Astrocyte (in vitro differentiated cells and primary cell): ENCODE data around the gene ZCWPW1. TPM values are rescaled to one million over a fixed set of nuclear protein-coding genes. Genes with fewer than 3 reads are reported as not detected.
A peak's percentile ranks its signal among the peaks of the same experiment; 100 is the strongest.

ENCODE experiments used
- DNase-seq: peaks from one replicate; pipeline ENCODE4 v3.0.0-alpha.2; 2010; ENCODE audit warnings: low read depth
- FAIRE-seq: peaks from 2 replicates; lab custom pipeline; 2011; peaks lifted over from hg19 to GRCh38; lab: Jason Lieb, UNC
- H2AFZ ChIP-seq: 2 replicates; pipeline ENCODE4 v1.6.0; 2012; ENCODE audit warnings: low read depth, low read length, inconsistent platforms
- H3K27ac ChIP-seq: 2 replicates; pipeline ENCODE4 v1.5.1; 2011; ENCODE audit warnings: low read depth, low read length, inconsistent platforms
- H3K27me3 ChIP-seq: 2 replicates; pipeline ENCODE4 v1.6.0; 2011; ENCODE audit warnings: low read length, inconsistent platforms; ENCODE audit not compliant: insufficient read depth
- H3K36me3 ChIP-seq: 2 replicates; pipeline ENCODE4 v1.5.1; 2011; ENCODE audit warnings: low read length, inconsistent platforms; ENCODE audit not compliant: insufficient read depth
- H3K4me1 ChIP-seq: 2 replicates; pipeline ENCODE4 v1.5.1; 2011; ENCODE audit warnings: low read length, inconsistent platforms; ENCODE audit not compliant: insufficient read depth
- H3K4me2 ChIP-seq: 2 replicates; pipeline ENCODE4 v1.6.0; 2012; ENCODE audit warnings: low read length, inconsistent platforms
- H3K4me3 ChIP-seq: 2 replicates; pipeline ENCODE4 v1.5.1; 2011; ENCODE audit warnings: low read depth, mild to moderate bottlenecking, low read length, inconsistent platforms; ENCODE audit not compliant: insufficient read depth
- H3K79me2 ChIP-seq: 2 replicates; pipeline ENCODE4 v1.6.0; 2012; ENCODE audit warnings: mild to moderate bottlenecking, low read length, inconsistent platforms; ENCODE audit not compliant: insufficient read depth
- H3K9ac ChIP-seq: 2 replicates; pipeline ENCODE4 v1.6.0; 2012; ENCODE audit warnings: mild to moderate bottlenecking, low read length, inconsistent platforms
- H3K9me3 ChIP-seq: 2 replicates; pipeline ENCODE4 v1.5.1; 2012; ENCODE audit warnings: low read depth, mild to moderate bottlenecking, low read length, inconsistent platforms; ENCODE audit not compliant: insufficient read depth
- H4K20me1 ChIP-seq: 2 replicates; pipeline ENCODE4 v1.6.0; 2012; ENCODE audit warnings: low read length, inconsistent platforms; ENCODE audit not compliant: insufficient read depth
- H3K27ac Mint-ChIP-seq: one replicate; pipeline ENCODE4 v1.8.0; 2021; ENCODE audit warnings: mild to moderate bottlenecking, mixed read lengths; ENCODE audit not compliant: unreplicated experiment
- H3K27me3 Mint-ChIP-seq: one replicate; pipeline ENCODE4 v1.8.0; 2021; ENCODE audit warnings: low read depth, mixed read lengths; ENCODE audit not compliant: unreplicated experiment
- H3K36me3 Mint-ChIP-seq: one replicate; pipeline ENCODE4 v1.8.0; 2021; ENCODE audit warnings: low read depth, mixed read lengths; ENCODE audit not compliant: unreplicated experiment
- H3K4me1 Mint-ChIP-seq: one replicate; pipeline ENCODE4 v1.8.0; 2021; ENCODE audit warnings: low read depth, mixed read lengths; ENCODE audit not compliant: unreplicated experiment
- H3K4me3 Mint-ChIP-seq: one replicate; pipeline ENCODE4 v1.8.0; 2021; ENCODE audit warnings: mild to moderate bottlenecking, moderate library complexity, mixed read lengths; ENCODE audit not compliant: unreplicated experiment
- H3K9me3 Mint-ChIP-seq: one replicate; pipeline ENCODE4 v1.8.0; 2021; ENCODE audit warnings: mild to moderate bottlenecking, mixed read lengths; ENCODE audit not compliant: unreplicated experiment
- EZH2 ChIP-seq: IDR thresholded peaks from 2 replicates; pipeline ENCODE4 v1.6.1; 2012; ENCODE audit warnings: mild to moderate bottlenecking, low read length, inconsistent platforms; ENCODE audit not compliant: insufficient read depth
- total RNA-seq: library from RNA; stranded (reverse); gene quantifications from 2 replicates; pipeline ENCODE4 v1.2.1, GENCODE V29; 2021
- TF ChIP-seq, protein P1 (sequence below): IDR thresholded peaks from 2 replicates; pipeline ENCODE4 v1.5.1; 2011; ENCODE audit warnings: low read depth, mild to moderate bottlenecking, inconsistent platforms, low read length, moderate library complexity; ENCODE audit not compliant: insufficient read depth

ZCWPW1 gene
- total RNA-seq, 1 donor from 2014 or later: 2.6 TPM

DNA sequence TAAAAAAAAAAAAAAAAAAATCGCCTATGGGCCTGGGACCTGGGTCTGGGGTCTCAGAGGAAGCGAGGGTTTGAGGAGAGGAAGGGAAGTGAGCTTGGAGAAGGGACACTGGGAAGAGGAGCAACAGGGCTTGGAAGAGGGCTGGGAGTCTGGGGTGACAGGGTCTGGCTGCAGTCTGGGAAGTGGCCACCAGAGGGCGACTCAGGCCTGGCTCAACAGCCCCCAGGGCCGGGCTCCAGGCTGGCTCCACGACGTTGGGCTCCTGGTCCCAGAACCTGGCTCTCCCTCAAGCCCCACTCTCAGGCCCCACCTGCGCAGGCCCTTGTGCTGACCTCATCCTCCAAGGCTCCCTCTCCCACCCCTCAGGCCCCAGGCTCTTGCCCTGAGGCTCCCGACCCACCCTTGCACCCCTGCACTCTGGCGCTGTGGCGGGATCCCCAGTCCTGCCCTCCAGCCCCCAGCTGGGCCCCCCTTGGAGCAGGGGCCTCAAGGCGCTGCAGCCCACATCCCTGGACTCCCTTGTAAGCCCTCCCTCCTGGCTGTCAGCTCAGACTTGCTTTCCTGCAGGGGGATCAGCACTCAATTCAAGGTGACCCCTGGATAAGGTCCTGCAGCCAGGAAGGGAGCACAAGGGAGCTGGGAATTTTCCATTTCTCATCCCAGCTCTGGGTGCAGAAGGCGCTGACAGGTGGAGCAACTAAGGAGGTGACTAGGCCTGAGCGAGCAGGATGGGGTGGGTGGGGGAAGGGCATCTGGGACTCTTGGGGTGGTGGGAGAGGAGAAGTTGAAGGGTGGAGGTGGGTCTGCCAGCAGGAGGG is 40.9 kb upstream of the ZCWPW1 start:
- Histone ChIP-seq H3K27ac (no peak overlapping the region), H3K4me2 (no peak overlapping the region), H3K9ac (no peak overlapping the region), H4K20me1 (peaks cover 44% of the 10 kb centered on the region), H3K4me1 (peaks cover 7% of the 10 kb centered on the region), H3K27me3 (no peaks in the 10 kb centered on the region), H3K36me3 (no peaks in the 10 kb centered on the region), H2AFZ (no peak overlapping the region), H3K4me3 (no peak overlapping the region), H3K79me2 (no peaks in the 10 kb centered on the region), H3K9me3 (no peaks in the 10 kb centered on the region)
- no peak overlapping the region for H3K4me3 Mint-ChIP-seq
- H3K27me3 Mint-ChIP-seq: no peaks in the 10 kb centered on the region
- FAIRE-seq (no peak), DNase-seq (no peak)
- peaks cover 2% of the 10 kb centered on the region for H3K4me1 Mint-ChIP-seq
- H3K9me3 Mint-ChIP-seq: no peaks in the 10 kb centered on the region
- no peak overlapping the region for H3K27ac Mint-ChIP-seq
- H3K36me3 Mint-ChIP-seq: peaks cover 7% of the 10 kb centered on the region
- TF ChIP-seq, protein P1, sequence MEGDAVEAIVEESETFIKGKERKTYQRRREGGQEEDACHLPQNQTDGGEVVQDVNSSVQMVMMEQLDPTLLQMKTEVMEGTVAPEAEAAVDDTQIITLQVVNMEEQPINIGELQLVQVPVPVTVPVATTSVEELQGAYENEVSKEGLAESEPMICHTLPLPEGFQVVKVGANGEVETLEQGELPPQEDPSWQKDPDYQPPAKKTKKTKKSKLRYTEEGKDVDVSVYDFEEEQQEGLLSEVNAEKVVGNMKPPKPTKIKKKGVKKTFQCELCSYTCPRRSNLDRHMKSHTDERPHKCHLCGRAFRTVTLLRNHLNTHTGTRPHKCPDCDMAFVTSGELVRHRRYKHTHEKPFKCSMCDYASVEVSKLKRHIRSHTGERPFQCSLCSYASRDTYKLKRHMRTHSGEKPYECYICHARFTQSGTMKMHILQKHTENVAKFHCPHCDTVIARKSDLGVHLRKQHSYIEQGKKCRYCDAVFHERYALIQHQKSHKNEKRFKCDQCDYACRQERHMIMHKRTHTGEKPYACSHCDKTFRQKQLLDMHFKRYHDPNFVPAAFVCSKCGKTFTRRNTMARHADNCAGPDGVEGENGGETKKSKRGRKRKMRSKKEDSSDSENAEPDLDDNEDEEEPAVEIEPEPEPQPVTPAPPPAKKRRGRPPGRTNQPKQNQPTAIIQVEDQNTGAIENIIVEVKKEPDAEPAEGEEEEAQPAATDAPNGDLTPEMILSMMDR: peak; percentile 85
- TF ChIP-seq EZH2: no peak

DNA sequence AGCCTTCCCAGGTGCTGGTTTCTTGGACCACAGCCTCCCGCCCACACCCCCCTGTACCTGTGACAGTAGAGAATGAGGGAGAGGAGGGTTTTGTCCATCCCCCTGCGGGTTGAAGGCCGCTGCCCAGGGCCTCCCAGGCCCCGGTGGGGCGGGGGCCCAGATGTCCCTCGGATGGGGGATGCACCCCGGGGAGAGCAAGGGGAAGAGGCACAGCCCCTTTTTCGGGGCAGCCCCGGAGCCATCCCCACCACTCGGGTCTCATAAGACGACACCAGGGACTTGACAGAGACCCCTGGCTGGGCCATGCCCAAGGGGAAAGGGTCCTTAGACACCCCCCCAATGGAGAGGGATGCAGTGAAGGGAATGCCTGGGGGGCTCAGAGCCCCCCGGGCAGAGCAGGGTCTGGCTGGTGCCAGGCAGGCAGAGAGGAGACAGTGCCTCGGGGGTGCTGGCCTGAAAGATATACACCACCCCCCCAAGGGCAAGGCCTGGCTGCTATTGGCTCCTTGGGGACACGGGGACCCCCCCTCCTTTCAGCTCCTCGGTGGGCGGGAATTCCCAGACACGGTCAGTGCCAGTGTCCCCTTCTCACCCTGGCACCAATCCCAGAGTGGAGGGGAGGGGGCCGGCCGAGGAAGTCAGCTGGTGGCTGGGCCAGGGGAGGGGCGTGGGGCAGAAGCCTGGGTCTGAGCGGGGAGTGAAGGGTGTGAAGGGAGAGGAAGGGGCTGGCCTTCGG is 39.3 kb upstream of the ZCWPW1 start:
- Mint-ChIP-seq H3K4me1 (peaks cover 2% of the 10 kb centered on the region), H3K27me3 (no peaks in the 10 kb centered on the region), H3K36me3 (peaks cover 8% of the 10 kb centered on the region), H3K4me3 (no peak overlapping the region), H3K27ac (no peak overlapping the region), H3K9me3 (no peaks in the 10 kb centered on the region)
- no peak overlapping the region for H3K4me2 ChIP-seq
- FAIRE-seq: no peak
- H3K27ac ChIP-seq: no peak overlapping the region
- peaks cover 18% of the 10 kb centered on the region for H3K4me1 ChIP-seq
- H2AFZ ChIP-seq: no peak overlapping the region
- H3K27me3 ChIP-seq: no peaks in the 10 kb centered on the region
- H3K36me3 ChIP-seq: no peaks in the 10 kb centered on the region
- H3K9me3 ChIP-seq: no peaks in the 10 kb centered on the region
- no peak overlapping the region for H3K4me3 ChIP-seq
- TF ChIP-seq EZH2: no peak
- TF ChIP-seq, protein P1: no peak
- no peak overlapping the region for H3K9ac ChIP-seq
- H3K79me2 ChIP-seq: no peaks in the 10 kb centered on the region
- no peak for DNase-seq
- peaks cover 32% of the 10 kb centered on the region for H4K20me1 ChIP-seq
